SJCRH30 (cell line): ENCODE results near the gene NDUFV2. TPM values are rescaled to one million over a fixed set of nuclear protein-coding genes. Genes with fewer than 3 reads are reported as not detected.
"Not testable (repeated sequence)": the region's sequence is repeated elsewhere in the genome, so short reads cannot be mapped to it uniquely, and the experiment has no call there.

ENCODE experiments used
- DNase-seq, 2 experiments: peaks; one replicate each; pipeline ENCODE4 v3.0.0-alpha.2; 2015 to 2020
- H3K27ac ChIP-seq: fragments of 250-450 bp; sonication (Bioruptor Pico); 2 replicates; pipeline ENCODE4 v1.5.1; 2020; ENCODE audit warnings: mild to moderate bottlenecking, moderate library complexity
- H3K27me3 ChIP-seq: fragments of 250-450 bp; sonication (Bioruptor Pico); 2 replicates; pipeline ENCODE4 v1.5.1; 2020; ENCODE audit warnings: mild to moderate bottlenecking, moderate library complexity
- H3K36me3 ChIP-seq: fragments of 250-450 bp; sonication (Bioruptor Pico); 2 replicates; pipeline ENCODE4 v1.5.1; 2020; ENCODE audit warnings: mild to moderate bottlenecking, moderate library complexity
- H3K4me1 ChIP-seq: fragments of 250-450 bp; sonication (Bioruptor Pico); 2 replicates; pipeline ENCODE4 v1.5.1; 2020; ENCODE audit warnings: mild to moderate bottlenecking, moderate library complexity
- H3K4me3 ChIP-seq: fragments of 250-450 bp; sonication (Bioruptor Pico); 2 replicates; pipeline ENCODE4 v1.5.1; 2020; ENCODE audit warnings: mild to moderate bottlenecking, moderate library complexity
- H3K9me3 ChIP-seq: fragments of 250-450 bp; sonication (Bioruptor Pico); replicated peaks from 2 replicates; pipeline ENCODE4 v1.5.1; 2020; ENCODE audit warnings: mild to moderate bottlenecking, moderate library complexity
- total RNA-seq: library from RNA; depleted of rRNA; stranded (reverse); fragments of >200 nt; shearing (Covaris generic); gene quantifications from 2 replicates; pipeline ENCODE4 v1.2.3, GENCODE V29; 2014

NDUFV2 gene
- total RNA-seq, 1 experiment from 2014 or later = 125 TPM

DNA sequence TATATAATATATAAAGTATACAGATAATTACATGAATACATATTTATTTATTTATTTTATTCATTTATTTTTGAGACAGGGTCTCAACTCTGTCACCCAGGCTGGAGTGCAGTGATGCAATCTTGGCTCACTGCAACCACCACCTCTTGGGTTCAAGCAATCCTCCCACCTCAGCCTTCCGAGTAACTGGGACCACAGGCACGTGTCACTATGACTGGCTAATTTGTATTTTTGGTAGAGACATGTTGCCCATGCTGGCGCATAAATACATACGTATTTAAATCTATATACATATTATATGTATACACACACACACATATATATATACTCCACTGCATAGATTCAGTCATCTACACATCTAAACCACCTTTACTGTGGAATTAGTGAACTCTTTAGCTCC, 20.6 kb upstream of the NDUFV2 start:
- Histone ChIP-seq H3K27me3 (no peaks in the 10 kb centered on the region), H3K4me3 (no peak overlapping the region), H3K27ac (no peak overlapping the region), H3K36me3 (no peaks in the 10 kb centered on the region), H3K9me3 (no peaks in the 10 kb centered on the region), H3K4me1 (no peaks in the 10 kb centered on the region)
- no peak for DNase-seq

- DNase-seq = no peak
- H3K4me1 ChIP-seq = no peaks in the 10 kb centered on the region
- no peaks in the 10 kb centered on the region for H3K36me3 ChIP-seq
- H3K27me3 ChIP-seq = no peaks in the 10 kb centered on the region
- no peak overlapping the region for H3K27ac ChIP-seq
- no peak overlapping the region for H3K4me3 ChIP-seq
- H3K9me3 ChIP-seq = no peaks in the 10 kb centered on the region
Observed at GRCh38 chr18:9082711-9083510, 19.6 kb upstream of the NDUFV2 start.

GRCh38 chr18:9086015-9086414, 16.5 kb upstream of the NDUFV2 start:
- H3K36me3 ChIP-seq = no peaks in the 10 kb centered on the region
- no peaks in the 10 kb centered on the region for H3K4me1 ChIP-seq
- no peaks in the 10 kb centered on the region for H3K9me3 ChIP-seq
- H3K27ac ChIP-seq = no peak overlapping the region
- no peak overlapping the region for H3K4me3 ChIP-seq
- no peaks in the 10 kb centered on the region for H3K27me3 ChIP-seq
- no peak for DNase-seq

GRCh38 chr18:9086624-9087023, 15.9 kb upstream of the NDUFV2 start:
- Histone ChIP-seq H3K27ac (no peak overlapping the region), H3K36me3 (no peaks in the 10 kb centered on the region), H3K9me3 (no peaks in the 10 kb centered on the region), H3K4me1 (no peaks in the 10 kb centered on the region), H3K27me3 (no peaks in the 10 kb centered on the region), H3K4me3 (no peak overlapping the region)
- no peak for DNase-seq

- Histone ChIP-seq H3K4me3 (no peak overlapping the region), H3K36me3 (no peaks in the 10 kb centered on the region), H3K9me3 (no peaks in the 10 kb centered on the region), H3K4me1 (no peaks in the 10 kb centered on the region), H3K27me3 (no peaks in the 10 kb centered on the region), H3K27ac (no peak overlapping the region)
- no peak for DNase-seq
Observed at GRCh38 chr18:9087144-9087543, 15.4 kb upstream of the NDUFV2 start.

DNA sequence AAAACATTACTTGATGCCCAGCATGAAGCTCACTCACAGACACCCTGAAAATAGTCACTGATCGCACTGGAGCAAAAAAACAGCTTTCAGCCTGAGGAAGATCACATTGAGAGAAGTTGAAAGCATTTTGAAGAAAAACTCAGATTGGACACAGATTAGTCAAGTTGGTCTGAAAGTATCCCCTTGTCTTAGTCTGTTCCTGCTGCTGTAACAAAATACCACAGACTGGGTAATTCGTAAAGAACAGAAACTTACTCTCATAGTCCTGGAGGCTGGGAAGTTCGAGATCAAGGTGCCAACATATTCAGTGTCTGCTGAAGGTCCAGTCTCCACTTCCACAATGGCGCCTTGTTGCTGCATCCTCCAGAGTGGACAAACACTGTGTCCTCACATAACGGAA, 14.2 kb upstream of the NDUFV2 start:
- DNase-seq = no peak
- Histone ChIP-seq H3K27ac (no peak overlapping the region), H3K4me1 (no peaks in the 10 kb centered on the region), H3K4me3 (no peak overlapping the region), H3K36me3 (no peaks in the 10 kb centered on the region), H3K27me3 (no peaks in the 10 kb centered on the region), H3K9me3 (no peaks in the 10 kb centered on the region)

- not testable (repeated sequence) for H3K27me3 ChIP-seq, H3K4me3 ChIP-seq, H3K36me3 ChIP-seq, H3K9me3 ChIP-seq, H3K4me1 ChIP-seq, H3K27ac ChIP-seq, DNase-seq
Observed at GRCh38 chr18:9088727-9089126, 13.8 kb upstream of the NDUFV2 start.

GRCh38 chr18:9090578-9090977, 11.9 kb upstream of the NDUFV2 start:
- H3K27ac ChIP-seq = no peak overlapping the region
- H3K4me3 ChIP-seq = no peak overlapping the region
- H3K36me3 ChIP-seq = no peaks in the 10 kb centered on the region
- no peak for DNase-seq
- H3K27me3 ChIP-seq = no peaks in the 10 kb centered on the region
- no peaks in the 10 kb centered on the region for H3K4me1 ChIP-seq
- H3K9me3 ChIP-seq = no peaks in the 10 kb centered on the region

DNA sequence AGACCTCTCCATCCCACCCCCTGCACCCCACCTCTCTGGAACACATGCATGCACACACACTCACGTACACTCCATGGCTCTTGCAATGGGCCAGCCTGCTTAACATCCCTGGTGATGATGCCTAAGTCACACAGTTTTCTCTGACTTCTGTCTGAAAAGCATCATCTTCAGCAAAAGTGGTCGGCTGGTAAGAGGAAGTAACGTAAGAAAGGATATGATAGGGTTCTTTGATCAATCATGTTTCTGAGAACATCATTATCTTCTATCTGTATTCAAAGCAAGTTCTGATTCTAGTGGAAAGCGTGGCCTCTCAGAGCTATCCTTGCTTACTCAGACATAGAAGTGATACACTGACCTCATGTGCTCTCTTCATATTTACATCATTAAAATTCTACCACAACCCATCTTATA, 11.4 kb upstream of the NDUFV2 start:
- no peak overlapping the region for H3K4me3 ChIP-seq
- no peaks in the 10 kb centered on the region for H3K27me3 ChIP-seq
- H3K9me3 ChIP-seq = no peaks in the 10 kb centered on the region
- DNase-seq = no peak
- no peaks in the 10 kb centered on the region for H3K4me1 ChIP-seq
- no peak overlapping the region for H3K27ac ChIP-seq
- no peaks in the 10 kb centered on the region for H3K36me3 ChIP-seq

DNA sequence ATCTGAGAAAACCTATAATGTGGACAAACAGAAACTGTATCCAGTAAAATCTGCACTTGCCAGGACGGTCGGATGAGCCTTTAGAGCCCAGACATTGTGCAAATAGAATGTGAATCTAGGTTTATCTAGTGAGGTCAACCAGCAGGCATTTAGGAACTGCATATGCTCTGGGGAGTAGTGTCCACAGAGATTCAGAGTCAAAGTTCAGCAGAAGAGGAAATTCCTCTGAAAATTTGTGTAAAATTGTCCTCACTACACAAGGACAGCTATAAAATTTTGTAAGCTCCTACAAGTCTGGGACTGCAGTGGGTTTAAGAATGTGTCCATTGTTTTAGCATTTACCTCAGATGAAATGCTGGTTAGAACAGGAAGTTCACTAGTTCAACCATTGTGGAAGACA, 9.8 kb upstream of the NDUFV2 start:
- Histone ChIP-seq H3K27ac (no peak overlapping the region), H3K4me1 (no peaks in the 10 kb centered on the region), H3K36me3 (no peaks in the 10 kb centered on the region), H3K9me3 (no peaks in the 10 kb centered on the region), H3K27me3 (no peaks in the 10 kb centered on the region), H3K4me3 (no peak overlapping the region)
- no peak for DNase-seq

- not testable (repeated sequence) for H3K4me1 ChIP-seq, H3K36me3 ChIP-seq, H3K27me3 ChIP-seq, H3K9me3 ChIP-seq, H3K27ac ChIP-seq, H3K4me3 ChIP-seq, DNase-seq
Observed at GRCh38 chr18:9093109-9093508, 9.4 kb upstream of the NDUFV2 start.

DNA sequence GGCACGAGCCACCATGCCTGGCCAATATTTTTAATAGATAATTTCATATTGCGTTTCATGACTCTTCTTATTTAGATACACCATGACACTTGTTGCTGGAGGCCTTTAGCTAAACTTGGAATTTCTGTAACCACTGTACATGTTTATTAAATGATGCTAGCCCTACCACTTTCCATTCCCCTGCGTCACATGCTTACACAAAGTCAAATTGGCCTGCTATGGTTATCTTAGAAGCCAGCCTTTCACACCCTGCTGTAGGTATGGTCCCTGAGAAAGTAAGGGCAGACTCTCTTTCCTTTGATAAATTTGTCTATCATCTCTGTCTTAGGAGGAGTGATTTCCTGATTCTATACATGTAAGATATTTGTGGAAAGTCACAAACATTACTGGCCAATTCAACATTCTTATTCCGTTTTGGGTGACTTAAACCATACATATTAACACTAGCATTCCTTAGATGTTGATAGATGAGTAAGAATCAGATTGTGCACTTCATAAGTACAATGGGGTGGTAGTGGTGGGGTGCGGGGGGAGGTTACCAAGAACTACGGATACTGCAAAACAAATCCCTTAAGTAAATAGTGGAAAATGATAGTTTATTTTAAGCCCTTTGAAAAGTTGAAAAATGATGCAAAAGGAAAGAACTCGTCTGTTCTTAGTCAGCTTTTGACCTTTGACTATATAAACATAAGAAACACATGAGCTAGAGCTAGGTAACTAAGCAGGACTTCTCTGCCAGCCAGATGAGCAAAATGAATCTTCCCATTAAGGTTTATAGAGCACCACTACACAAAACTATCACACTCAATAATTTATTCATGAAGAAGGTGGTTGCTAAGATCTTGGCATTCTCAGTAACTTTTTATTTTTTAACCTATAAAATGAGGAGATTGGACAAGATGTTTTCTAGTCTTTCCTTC, 7.9 kb upstream of the NDUFV2 start:
- no peak for DNase-seq
- H3K27ac ChIP-seq = no peak overlapping the region
- no peaks in the 10 kb centered on the region for H3K36me3 ChIP-seq
- no peaks in the 10 kb centered on the region for H3K9me3 ChIP-seq
- H3K4me3 ChIP-seq = no peak overlapping the region
- H3K27me3 ChIP-seq = no peaks in the 10 kb centered on the region
- no peaks in the 10 kb centered on the region for H3K4me1 ChIP-seq

- Histone ChIP-seq H3K4me3 (no peak overlapping the region), H3K36me3 (no peaks in the 10 kb centered on the region), H3K4me1 (no peaks in the 10 kb centered on the region), H3K9me3 (no peaks in the 10 kb centered on the region), H3K27me3 (no peaks in the 10 kb centered on the region), H3K27ac (no peak overlapping the region)
- no peak for DNase-seq
Observed at GRCh38 chr18:9095297-9096006, 7.0 kb upstream of the NDUFV2 start.

DNA sequence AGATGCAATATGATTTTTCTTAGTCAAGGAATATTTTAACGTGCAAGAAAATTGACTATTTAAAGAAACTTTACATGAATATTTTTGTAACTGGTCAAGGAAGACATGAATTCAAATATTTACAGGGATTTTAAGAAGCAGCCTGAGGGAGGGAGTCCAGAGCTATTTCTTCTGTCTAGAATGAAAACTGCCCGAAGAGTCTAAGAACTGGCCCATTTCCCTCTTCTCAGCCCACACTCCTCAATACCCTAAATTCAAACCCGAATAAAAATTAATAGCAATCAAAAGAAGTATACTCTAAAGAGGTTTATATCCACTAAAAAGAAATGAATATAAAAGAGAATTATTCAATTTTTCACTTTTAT, 6.5 kb upstream of the NDUFV2 start:
- H3K36me3 ChIP-seq = no peaks in the 10 kb centered on the region
- no peak overlapping the region for H3K27ac ChIP-seq
- no peaks in the 10 kb centered on the region for H3K27me3 ChIP-seq
- no peak for DNase-seq
- no peak overlapping the region for H3K4me3 ChIP-seq
- no peaks in the 10 kb centered on the region for H3K9me3 ChIP-seq
- H3K4me1 ChIP-seq = no peaks in the 10 kb centered on the region

DNA sequence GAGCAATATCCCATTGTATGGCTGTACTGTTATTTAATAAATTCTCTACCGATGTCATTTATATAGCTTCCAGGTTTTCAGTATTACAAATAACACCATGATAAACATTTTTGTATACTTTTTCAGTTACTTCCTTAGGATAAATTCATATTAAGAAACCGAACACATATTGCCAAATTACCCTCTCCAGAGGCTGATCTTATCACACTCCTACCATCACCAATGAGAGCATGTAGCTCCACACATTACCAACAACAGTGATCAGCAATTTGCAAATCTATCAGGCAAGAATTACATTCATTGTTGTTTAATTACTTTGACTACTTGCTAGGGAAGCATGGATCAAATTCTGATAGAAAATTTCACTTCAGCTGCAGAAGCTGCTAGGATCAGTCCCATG, 5.8 kb upstream of the NDUFV2 start:
- no peaks in the 10 kb centered on the region for H3K27me3 ChIP-seq
- no peaks in the 10 kb centered on the region for H3K36me3 ChIP-seq
- no peak overlapping the region for H3K4me3 ChIP-seq
- H3K9me3 ChIP-seq = no peaks in the 10 kb centered on the region
- H3K27ac ChIP-seq = no peak overlapping the region
- no peak for DNase-seq
- no peaks in the 10 kb centered on the region for H3K4me1 ChIP-seq
